GM19099 (cell line): ENCODE results near the gene DOK4.

Experiments used
- POLR2A ChIP-seq: IDR thresholded peaks from 3 replicates; pipeline ENCODE4 v1.6.1; 2011; ENCODE audit warnings: low read depth; ENCODE audit not compliant: insufficient read length; ENCODE audit errors: extremely low read depth

The DOK4 gene

GRCh38 chr16:57422026-57422944 lies 64.0 kb downstream of the DOK4 start:
- no peak for TF ChIP-seq POLR2A
